COR-L47 (cell line): ENCODE data around the gene PCSK5.
"Not testable (repeated sequence)": the region's sequence is repeated elsewhere in the genome, so short reads cannot be mapped to it uniquely, and the experiment has no call there.

Experiments
- DNase-seq: peaks from one replicate; lab custom pipeline; 2025; lab: John Stamatoyannopoulos, UW

The PCSK5 gene

DNA sequence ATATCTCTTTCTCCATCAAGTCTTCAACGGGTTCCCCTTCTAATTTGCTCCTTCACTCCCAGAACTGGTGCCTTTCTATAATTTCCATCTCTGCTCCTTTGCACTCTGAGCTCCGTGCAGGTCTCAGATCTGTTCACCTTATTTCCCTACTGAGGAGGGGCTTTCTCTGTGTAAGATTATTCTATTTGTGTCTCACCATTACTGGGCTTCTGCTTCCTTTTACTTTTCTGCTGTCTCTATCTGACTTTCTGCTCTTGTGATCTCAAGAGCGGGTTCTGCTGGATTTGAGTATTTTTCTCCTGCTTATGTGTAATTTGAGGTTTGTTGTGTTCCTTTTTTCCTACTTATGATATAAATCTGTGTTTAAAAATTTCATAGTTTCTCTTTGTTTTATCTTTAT, 117.5 kb downstream of the PCSK5 start:
- no peak for DNase-seq

DNA sequence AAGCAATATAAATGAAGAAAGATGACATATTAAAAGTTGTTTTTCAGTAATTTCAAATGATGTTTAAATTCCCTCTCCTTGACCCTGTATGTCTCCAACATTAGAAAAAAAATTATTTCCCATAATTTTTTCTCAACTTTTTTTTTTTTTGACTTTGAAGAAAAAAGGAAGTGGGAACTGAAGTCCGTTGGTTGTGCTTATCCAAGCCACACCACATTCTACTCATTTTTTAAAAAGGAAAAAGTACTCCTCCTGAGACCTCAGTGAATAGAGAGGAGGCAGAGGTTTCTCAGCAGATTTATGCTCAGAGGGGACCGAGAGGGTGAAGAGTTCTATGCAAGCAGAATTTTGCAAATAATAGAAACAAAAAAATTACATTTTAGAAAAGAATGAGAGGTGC, 123.3 kb downstream of the PCSK5 start:
- DNase-seq = no peak

DNA sequence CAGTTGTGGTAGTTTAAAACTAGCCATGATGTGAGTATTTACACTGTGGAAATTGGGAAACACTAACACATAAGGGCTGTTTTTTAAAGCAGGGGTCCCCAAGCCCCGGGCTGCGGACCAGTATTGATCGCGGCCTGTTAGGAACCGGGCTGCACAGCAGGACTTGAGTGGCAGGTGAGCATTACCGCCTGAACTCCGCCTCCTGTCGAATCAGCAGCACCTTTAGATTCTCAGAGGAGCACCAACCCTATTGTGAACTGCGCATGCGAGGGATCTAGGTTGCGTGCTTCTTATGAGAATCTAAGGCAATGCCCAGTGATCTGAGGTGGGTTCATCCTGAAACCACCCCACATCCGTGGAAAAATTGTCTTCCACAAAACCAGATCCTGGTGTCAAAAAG, 127.8 kb downstream of the PCSK5 start:
- DNase-seq = no peak

DNA sequence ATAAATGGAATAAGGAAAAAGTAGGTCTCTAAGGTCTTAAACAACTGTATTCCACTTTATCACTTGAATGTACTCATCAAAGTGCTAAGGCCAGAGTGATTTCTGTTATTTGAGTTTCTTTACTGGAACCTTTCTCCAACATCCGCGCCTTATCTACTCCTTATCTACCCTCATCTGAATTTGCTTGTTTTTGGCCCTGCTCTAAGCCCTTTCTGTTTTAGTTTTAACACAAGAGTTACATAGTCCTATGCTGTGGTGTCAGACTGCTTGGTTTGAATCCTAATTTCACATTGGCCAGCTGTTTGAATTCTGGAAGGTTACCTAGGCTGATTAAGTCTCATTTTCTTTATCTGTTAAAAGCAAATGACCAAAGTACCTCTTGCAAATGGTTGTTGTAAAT, 128.3 kb downstream of the PCSK5 start:
- DNase-seq = no peak

DNA sequence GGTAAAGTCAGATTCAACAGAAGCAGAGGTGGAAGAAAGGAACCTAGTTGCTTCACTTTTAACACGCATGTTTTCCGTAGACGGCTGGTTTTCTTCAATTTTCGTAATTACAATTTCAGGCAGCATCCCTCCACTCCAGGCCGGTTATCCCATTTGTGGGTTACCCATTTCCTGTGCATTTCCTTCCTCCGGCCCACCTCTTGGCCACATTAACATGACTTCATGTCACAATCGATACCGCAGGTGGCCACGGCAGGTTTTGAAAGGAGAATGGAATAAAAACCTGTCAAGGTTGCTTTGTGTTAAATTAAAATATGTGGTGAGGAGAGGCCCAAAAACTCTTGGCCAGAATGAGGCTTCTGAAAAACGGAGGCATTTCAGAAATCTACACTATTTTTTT, 130.2 kb downstream of the PCSK5 start:
- no peak for DNase-seq

DNA sequence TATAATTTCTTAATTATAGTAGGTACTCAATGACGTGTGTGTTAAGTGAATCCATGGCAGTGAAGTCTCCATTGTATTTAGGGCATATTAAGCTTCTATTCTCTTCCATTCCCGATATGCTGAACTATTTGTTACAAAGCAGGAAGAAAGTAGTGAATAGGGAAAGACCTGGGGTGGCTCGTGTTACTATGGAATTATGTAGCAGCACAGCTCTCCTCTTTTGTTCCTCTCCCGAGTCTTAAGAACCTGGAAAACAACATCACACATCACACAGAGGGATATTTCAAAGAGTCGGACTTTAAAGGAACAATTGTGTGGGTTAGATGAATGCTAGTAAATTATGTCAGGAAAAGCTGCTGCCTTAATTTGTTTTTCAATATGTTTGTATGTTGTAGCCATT, 131.8 kb downstream of the PCSK5 start:
- DNase-seq = no peak

DNA sequence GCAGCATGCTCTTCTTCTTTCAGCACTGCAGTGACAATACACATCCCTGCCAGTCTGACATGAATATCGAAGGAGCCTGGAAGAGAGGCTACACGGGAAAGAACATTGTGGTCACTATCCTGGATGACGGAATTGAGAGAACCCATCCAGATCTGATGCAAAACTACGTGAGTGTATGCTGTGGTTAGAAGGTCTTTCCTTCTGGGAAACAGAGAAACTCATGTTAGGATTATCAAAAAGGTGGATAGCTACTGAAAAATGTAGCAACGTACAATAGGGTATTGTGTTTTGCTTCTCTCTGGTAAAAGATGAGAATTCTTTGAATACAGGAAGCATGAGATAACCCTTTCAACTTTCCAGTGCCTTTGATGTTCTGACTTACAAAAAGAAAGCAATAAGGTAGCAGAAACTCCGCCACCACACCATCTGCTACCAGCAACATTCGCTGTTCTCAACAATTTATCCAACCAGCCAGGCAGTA, 133.3 kb downstream of the PCSK5 start:
- DNase-seq = no peak

DNA sequence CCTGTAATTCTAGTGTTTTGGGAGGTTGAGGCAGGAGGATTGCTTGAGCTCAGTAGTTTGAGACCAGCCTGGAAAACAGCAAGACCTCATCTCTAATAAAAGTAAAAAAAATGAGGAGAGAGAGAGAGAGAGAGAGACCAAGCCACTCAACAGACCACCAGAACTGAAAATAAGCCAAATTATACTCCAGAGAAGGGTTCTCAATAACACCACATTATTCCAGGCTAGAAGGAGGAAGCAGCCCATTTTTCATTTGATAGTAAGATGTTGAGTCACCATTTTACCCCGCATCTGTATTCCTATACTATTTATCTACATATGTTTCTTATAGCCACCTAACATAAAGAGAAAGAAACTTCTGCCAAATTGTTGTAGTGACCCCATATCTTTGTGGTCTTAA, 134.8 kb downstream of the PCSK5 start:
- DNase-seq = no peak

DNA sequence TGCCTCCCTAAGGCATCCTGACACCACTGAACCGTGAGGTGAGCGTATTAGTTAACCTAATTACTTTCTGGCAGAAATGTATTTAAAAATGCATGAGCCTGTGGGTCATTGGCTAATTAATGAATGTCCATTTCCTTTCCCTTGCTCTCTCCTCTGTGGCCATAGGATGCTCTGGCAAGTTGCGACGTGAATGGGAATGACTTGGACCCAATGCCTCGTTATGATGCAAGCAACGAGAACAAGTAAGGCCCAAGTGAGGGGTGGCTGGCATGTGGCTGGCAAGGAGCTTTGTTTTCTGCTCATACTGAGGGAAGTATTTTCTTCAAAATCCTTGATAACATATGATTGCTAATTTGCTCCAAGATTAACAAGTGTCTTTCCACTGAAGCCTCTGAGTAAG, 136.3 kb downstream of the PCSK5 start:
- DNase-seq = no peak

DNA sequence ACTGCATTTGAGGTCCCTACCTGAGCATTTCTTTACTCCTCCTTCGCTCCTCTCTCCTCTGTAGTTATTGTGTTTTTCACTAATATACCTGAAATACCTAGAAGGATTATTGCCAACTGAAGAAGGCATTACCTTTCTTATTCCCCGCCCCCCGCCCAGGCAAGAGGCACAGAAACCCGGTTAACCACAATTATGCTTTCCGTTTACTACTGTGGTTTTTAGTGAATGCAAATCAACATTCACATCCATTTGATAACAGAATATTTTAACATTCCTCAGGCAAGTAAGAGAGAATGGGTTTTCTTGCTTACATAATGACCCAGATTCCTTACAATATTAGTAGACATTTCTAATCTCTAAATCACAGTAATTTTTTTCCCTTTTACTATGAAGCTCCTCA, 136.9 kb downstream of the PCSK5 start:
- no peak for DNase-seq

DNA sequence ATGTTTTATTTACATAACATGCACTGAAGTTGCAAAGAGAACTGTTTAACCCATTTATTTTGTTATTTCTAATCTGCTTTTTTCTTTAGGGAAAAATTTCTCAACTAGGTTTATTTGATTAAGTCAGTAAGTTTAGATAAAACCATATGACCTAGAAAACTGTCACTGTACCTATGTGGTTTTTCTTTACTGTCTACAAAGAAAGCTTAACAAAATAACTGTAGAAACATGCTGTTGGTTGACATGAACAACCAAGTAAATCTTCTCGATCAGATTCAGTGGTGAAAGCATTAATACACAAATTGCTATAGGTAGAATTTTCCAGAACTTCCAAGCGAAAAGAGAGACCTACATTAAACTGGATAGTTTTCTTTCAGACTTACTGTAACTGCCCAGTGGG, 137.4 kb downstream of the PCSK5 start:
- DNase-seq = no peak

DNA sequence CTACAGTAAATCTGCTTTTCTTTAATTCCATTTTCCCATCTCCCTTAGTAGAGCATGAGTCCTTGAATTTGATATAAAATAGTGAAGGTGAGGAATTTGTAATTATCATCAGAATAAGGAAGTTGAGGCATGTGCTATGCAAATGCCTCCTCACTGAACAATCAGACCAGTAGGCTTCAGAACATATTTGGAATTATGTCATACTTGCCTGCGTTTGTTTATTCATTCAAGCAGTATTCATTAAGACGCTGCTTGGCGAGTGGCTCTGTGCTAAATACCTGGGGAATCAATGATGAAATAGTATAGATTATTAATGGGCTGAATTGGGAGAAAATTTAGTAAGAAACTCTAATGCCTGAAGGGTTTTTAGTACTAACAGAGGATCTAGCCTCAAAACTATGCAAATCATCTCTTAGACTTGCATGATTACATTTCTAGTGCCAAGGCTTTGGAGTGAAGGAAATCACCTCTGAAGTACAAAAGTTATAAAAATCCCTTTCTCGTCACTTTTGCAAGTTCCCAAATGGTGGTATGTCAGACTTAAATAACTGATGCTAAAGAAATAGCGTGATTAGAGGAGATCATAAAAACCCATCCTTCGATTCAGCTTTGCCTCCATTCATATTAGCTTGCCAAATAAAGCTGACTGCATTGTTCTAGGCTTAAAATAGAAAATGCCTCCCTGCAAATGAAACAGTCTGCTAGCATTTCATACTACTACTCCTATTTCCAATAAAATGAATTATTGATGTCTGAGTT, 141.7 kb downstream of the PCSK5 start:
- DNase-seq = no peak

DNA sequence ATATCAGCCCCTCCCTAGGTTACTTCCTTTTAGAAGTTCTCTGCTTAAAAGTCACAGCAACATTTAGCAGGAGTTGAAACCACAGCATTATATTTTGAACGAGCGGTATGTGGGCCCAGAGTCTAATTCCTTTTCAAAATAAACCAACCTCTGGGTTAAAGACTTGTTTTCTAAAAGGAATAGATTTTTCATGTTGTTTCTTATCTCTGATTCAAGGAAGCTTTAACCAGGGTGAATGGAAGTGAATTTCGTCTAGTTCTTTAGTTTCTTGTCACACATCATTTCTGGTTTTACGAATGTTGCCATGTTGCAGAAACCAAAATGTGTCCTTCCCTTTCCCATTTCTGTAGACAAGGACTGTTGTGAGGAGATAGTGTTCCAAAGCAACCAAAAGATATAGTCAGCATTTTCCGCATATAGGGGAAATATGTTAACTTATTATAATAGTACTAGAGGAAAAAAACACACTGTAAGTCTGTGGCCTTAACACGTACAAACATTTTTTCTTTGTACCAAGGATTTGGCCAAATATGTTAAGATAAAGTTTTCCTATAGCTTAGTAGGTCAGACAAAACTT, 142.4 kb downstream of the PCSK5 start:
- no peak for DNase-seq

DNA sequence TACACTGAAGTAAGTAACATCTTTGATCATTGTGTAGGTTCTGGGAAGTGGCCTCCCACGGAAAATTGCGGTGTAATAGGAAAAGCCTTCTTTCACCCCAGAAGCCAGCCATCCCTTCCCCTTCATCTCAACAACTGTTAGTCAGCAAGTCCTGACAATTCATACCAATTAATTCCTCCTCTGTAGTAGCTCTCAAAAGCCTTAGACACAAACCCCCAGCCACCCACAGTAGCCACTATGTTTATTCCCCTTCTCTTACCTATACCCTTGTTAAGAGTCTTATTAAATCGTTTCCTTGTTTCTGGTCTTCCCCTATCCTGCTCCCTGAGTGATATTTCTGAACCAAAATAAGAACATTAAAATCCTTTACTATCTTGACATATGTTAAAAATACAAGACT, 143.6 kb downstream of the PCSK5 start:
- DNase-seq = no peak

DNA sequence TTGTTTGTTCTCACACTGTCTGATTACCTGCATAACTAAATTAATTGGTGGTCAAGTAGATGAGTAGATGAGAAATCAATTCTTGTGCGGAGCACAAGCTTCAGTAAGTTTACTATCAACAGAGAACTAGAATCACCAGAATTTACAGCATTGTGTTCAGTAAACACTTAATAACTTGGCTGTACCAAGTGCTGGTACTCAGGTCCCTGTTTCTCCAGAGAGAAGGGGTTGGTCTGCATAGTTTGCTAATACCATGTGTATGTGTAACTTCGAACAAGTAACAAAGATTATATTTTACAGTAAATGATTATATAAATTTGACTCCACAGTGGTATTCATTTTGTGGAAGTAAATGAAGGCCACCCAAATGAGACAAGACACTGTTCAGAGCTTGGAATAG, 146.3 kb downstream of the PCSK5 start:
- DNase-seq = no peak

DNA sequence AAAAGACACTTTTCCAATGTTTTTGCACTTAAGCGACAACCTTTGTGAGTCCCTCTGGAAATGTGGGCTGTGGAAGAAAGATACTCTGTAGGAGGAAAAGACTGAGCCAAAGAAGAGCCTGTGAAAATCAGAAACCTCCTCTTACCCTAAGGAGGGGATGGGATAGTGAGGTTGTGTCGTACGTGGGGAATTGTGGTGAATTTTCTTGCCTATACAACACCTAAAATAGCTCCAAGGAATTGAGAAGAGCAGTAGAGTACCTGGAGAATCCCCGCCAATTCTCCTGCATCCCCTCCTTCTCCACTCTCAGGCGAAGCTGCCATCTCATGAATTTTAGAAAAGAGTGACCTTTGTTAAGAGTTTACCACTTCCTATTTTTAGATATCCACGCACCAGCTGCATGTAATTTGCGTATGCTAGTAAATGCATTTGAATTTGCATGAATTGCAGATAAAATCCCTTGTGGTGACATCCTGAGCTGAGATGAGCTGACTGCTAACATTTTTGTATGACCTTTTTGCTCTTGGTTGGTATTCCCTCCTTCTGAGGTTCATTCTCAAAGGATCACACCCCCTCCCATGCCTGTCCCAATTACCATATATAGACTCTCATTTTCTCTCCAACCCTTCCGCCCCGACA, 147.2 kb downstream of the PCSK5 start:
- DNase-seq = no peak

DNA sequence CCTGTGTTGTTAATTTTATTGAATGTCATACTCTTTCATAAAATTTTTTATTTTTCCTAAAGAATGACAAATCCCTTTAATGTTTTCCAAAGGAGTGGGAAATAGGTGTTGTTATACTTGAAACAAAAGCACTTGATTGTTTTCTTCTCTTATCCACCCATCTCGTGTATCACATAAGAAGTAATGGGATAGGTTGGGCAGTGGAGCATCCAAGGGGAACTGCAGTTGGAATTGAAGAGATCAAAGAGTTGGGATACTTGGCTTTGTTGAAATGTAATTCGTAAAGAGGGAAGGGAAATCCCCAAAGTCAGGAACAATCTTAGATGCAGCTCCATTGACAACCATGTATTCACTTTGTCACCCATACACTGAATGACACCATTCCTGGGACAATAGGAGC, 148.0 kb downstream of the PCSK5 start:
- DNase-seq = no peak

DNA sequence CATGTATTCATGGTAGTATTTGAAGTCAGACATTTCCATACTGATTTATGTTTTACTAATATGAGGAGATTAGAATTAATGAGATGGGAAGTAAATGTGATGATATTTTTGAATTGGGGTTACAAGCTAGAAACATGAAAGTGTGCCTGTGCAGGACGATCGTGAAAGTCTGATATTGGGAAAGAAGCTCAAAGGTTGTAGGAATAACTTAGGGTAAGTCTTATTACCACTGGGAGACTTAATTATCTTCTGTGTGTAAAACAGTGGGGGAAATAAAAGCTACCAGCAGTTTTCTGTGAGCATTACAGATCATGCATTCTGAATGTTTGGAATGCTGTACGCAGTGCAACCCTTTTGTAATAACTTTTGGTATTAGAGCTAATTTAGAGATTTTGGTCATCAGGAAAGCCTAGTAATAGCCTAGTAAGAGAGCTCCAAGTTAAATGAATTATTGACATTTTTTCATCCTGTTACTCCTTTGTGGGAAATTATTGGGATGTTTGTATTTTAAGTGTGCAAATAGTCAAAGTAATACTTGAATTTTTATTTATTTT, 153.9 kb downstream of the PCSK5 start:
- no peak for DNase-seq

DNA sequence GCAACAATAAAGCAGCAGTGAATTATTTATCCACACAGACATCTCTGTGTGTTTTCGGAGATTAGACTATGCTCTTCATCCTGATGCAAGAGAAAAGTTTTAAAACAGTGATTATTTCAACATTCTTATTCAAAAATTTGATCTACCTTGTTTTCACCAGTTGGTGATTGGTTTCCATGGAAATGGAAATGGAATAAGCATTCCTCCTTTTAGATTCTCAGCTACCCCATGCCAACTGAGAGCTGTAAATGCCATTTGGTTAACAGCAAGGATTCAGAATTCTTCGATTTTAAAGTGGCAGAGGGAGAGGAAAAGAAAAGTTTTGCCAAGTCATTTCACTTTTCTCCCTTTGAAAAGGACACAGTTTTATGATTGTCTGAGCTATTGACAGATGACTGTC, 154.7 kb downstream of the PCSK5 start:
- DNase-seq = no peak

DNA sequence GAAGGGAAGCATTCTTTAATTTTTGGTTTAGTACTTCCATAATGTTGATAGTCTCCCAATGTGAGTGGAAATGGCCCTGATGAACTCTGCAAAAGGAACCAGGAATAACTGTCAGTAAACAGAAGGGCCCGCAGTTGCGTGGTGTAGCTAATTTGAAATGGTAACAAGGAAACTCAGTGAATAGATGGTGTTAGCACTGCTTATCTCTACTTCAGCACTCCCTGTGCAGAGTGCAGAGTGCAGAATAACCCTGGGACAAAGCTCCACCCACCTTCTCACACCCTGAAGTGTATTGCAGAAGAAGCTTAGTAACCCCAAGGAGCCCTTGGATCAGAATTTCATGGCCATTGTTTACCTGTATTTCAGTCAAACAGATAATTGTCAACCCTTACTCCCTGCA, 158.9 kb downstream of the PCSK5 start:
- DNase-seq = no peak

DNA sequence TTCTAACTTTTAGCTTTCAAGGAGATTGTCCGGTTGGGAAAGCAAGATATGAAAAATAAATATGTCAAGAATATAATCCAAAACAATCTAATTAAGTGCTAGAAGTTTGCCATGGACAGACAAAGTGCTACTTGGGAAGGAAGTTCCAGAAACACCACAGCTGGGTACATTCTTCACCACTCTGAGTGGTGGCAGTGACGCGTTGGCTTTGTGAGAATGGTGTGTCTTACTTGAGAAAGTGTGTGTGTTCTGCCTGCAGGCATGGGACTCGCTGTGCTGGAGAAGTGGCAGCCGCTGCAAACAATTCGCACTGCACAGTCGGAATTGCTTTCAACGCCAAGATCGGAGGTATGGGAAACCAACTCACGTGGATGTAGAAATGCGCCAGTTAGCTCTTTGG, 177.2 kb downstream of the PCSK5 start:
- DNase-seq = no peak

DNA sequence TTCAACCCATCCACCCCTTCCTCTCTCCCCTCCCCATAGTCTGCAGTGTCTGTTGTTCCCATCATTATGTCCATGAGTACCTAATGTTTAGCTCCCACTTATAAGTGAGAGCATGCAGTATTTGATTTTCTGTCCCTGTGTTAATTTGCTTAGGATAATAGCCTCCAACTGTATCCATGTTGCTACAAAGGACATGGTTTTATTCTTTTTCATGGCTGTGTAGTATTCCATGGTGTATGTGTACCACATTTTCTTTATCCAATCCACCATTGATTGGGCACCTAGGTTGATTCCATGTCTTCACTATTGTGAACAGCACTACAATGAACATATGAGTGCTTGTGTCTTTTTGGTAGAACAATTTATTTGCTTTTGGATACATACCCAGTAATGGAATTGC, 187.1 kb downstream of the PCSK5 start:
- DNase-seq = no peak

DNA sequence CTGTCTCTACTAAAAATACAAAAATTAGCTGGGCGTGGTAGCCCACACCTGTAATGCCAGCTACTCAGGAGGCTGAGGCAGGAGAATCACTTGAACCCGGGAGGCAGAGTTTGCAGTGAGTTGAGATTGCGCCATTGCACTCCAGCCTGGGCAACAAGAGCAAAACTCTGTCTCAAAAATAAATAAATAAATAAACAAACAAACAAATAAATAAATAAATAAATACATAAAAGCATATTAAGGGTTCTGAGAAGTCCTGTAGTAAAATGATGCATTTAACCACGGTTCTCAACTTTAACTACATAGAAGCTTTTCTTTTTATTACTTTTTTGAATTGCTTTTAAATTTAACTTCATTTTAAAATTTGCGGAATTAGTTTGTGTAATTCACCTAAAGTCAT, 190.8 kb downstream of the PCSK5 start:
- DNase-seq = not testable (repeated sequence)
